Measurements from ENCODE around the gene KIF20B.
"Not testable (repeated sequence)": the region's sequence is repeated elsewhere in the genome, so short reads cannot be mapped to it uniquely, and the experiment has no call there.

KIF20B gene

GRCh38 chr10:89782470-89782869 lies 81.1 kb downstream of the KIF20B start:
- FAIRE-seq = no peak

- FAIRE-seq = no peak
These were observed 82.0 kb downstream of the KIF20B start for GRCh38 chr10:89783406-89783805.

GRCh38 chr10:89785095-89785494 lies 83.7 kb downstream of the KIF20B start:
- no peak for FAIRE-seq

GRCh38 chr10:89789188-89789877 lies 87.9 kb downstream of the KIF20B start:
- no peak for FAIRE-seq

GRCh38 chr10:89792187-89792586 lies 90.8 kb downstream of the KIF20B start:
- FAIRE-seq = peak; percentile 43

- FAIRE-seq = peak; percentile 93
These were observed 92.4 kb downstream of the KIF20B start for GRCh38 chr10:89793649-89794254.

GRCh38 chr10:89795840-89796239 lies 94.5 kb downstream of the KIF20B start:
- FAIRE-seq = no peak

- FAIRE-seq = no peak
These were observed 96.7 kb downstream of the KIF20B start for GRCh38 chr10:89798092-89798491.

- FAIRE-seq = no peak
These were observed 98.2 kb downstream of the KIF20B start for GRCh38 chr10:89799573-89799972.

GRCh38 chr10:89805599-89806013 lies 104.2 kb downstream of the KIF20B start:
- no peak for FAIRE-seq

GRCh38 chr10:89808842-89809241 lies 107.5 kb downstream of the KIF20B start:
- no peak for FAIRE-seq

GRCh38 chr10:89809766-89810165 lies 108.4 kb downstream of the KIF20B start:
- FAIRE-seq = no peak

- no peak for FAIRE-seq
These were observed 109.6 kb downstream of the KIF20B start for GRCh38 chr10:89810908-89811525.

GRCh38 chr10:89813546-89813945 lies 112.2 kb downstream of the KIF20B start:
- no peak for FAIRE-seq

GRCh38 chr10:89814278-89814677 lies 112.9 kb downstream of the KIF20B start:
- no peak for FAIRE-seq

- no peak for FAIRE-seq
These were observed 113.9 kb downstream of the KIF20B start for GRCh38 chr10:89815049-89815853.

GRCh38 chr10:89819008-89819407 lies 117.6 kb downstream of the KIF20B start:
- FAIRE-seq = not testable (repeated sequence)

Data from A204.1 (cell line).